GM23338 (cell line): ENCODE measurements around the gene CAAP1. TPM values are rescaled to one million over a fixed set of nuclear protein-coding genes. Genes with fewer than 3 reads are reported as not detected.

Source experiments
- ATAC-seq: fragments of 200-7000 bp; cut with Tn5 transposase; 3 replicates; pipeline ENCODE4 v1.9.1; 2020
- DNase-seq: peaks from one replicate; pipeline ENCODE4 v3.0.0-alpha.2; 2015; ENCODE audit warnings: low spot score
- H2AFZ ChIP-seq: fragments of 200-600 bp; sonication (generic); 2 replicates; pipeline ENCODE4 v1.8.0; 2016; ENCODE audit warnings: antibody characterized with exemption, mild to moderate bottlenecking, moderate library complexity
- H3F3A ChIP-seq: fragments of 200-600 bp; sonication (generic); replicated peaks from 2 replicates; pipeline ENCODE4 v1.8.0; 2017; ENCODE audit warnings: antibody characterized with exemption, mixed run types, low read depth
- H3K27ac ChIP-seq: fragments of 200-600 bp; sonication (generic); 2 replicates; pipeline ENCODE4 v1.6.1; 2016; ENCODE audit warnings: low read depth
- H3K27me3 ChIP-seq: fragments of 200-600 bp; sonication (generic); 2 replicates; pipeline ENCODE4 v1.8.0; 2016; ENCODE audit warnings: mild to moderate bottlenecking, mixed run types, moderate library complexity; ENCODE audit not compliant: insufficient read depth
- H3K36me3 ChIP-seq: fragments of 200-600 bp; sonication (generic); 2 replicates; pipeline ENCODE4 v1.8.0; 2016; ENCODE audit warnings: mild to moderate bottlenecking; ENCODE audit not compliant: insufficient read depth
- H3K4me1 ChIP-seq: fragments of 200-600 bp; sonication (generic); 2 replicates; pipeline ENCODE4 v1.8.0; 2016; ENCODE audit warnings: mild to moderate bottlenecking, moderate library complexity; ENCODE audit not compliant: insufficient read depth
- H3K4me2 ChIP-seq: fragments of 200-600 bp; sonication (generic); 2 replicates; pipeline ENCODE4 v1.7.1; 2017; ENCODE audit warnings: mixed run types
- H3K4me3 ChIP-seq: fragments of 200-600 bp; sonication (generic); 2 replicates; pipeline ENCODE4 v1.6.1; 2016; ENCODE audit warnings: mixed run types
- H3K79me2 ChIP-seq: fragments of 200-600 bp; sonication (generic); replicated peaks from 2 replicates; pipeline ENCODE4 v1.8.0; 2017; ENCODE audit warnings: mild to moderate bottlenecking; ENCODE audit not compliant: insufficient read depth
- H3K9me2 ChIP-seq: fragments of 200-600 bp; sonication (generic); 2 replicates; pipeline ENCODE4 v1.8.0; 2017; ENCODE audit not compliant: insufficient read depth
- H4K20me1 ChIP-seq: fragments of 200-600 bp; sonication (generic); replicated peaks from 2 replicates; pipeline ENCODE4 v1.8.0; 2017; ENCODE audit warnings: mild to moderate bottlenecking; ENCODE audit not compliant: insufficient read depth
- H3K27ac Mint-ChIP-seq: 2 replicates; pipeline ENCODE4 v1.8.0; 2020; ENCODE audit warnings: inconsistent platforms, mild to moderate bottlenecking, moderate library complexity, mixed read lengths
- H3K27me3 Mint-ChIP-seq: 3 replicates; pipeline ENCODE4 v1.8.0; 2022; ENCODE audit warnings: low read depth, mild to moderate bottlenecking, moderate library complexity, mixed read lengths, inconsistent platforms; ENCODE audit not compliant: insufficient read depth, poor library complexity
- H3K36me3 Mint-ChIP-seq: 3 replicates; pipeline ENCODE4 v1.8.0; 2021; ENCODE audit warnings: low read depth, mild to moderate bottlenecking, inconsistent platforms, moderate library complexity, mixed read lengths
- H3K4me1 Mint-ChIP-seq: 3 replicates; pipeline ENCODE4 v1.8.0; 2020; ENCODE audit warnings: mild to moderate bottlenecking, inconsistent platforms, mixed read lengths
- H3K4me3 Mint-ChIP-seq: 3 replicates; pipeline ENCODE4 v1.8.0; 2021; ENCODE audit warnings: moderate library complexity, mild to moderate bottlenecking, inconsistent platforms, mixed read lengths
- H3K9me3 Mint-ChIP-seq: 3 replicates; pipeline ENCODE4 v1.8.0; 2020; ENCODE audit warnings: moderate library complexity, mild to moderate bottlenecking, inconsistent platforms, mixed read lengths
- CREB1 ChIP-seq: fragments of 250-450 bp; sonication (Bioruptor Pico); IDR thresholded peaks from 2 replicates; pipeline ENCODE4 v1.5.0; 2020; ENCODE audit warnings: low read depth, mild to moderate bottlenecking, moderate library complexity
- CTCF ChIP-seq, 2 experiments: fragments of 200-600 bp in 1 of 2; sonication (generic) in 1 of 2; conservative IDR thresholded peaks; 2 replicates each; pipeline versions ENCODE4 v1.5.1 to v1.6.1; 2016 to 2017; ENCODE audit warnings: antibody characterized with exemption in 2 of 2, low read depth in 2 of 2, mild to moderate bottlenecking in 2 of 2, moderate library complexity in 1 of 2
- EZH2 ChIP-seq: fragments of 200-600 bp; sonication (generic); IDR thresholded peaks from one replicate; pipeline ENCODE4 v1.8.0; 2017; ENCODE audit warnings: antibody characterized with exemption, mild to moderate bottlenecking, low read depth; ENCODE audit not compliant: unreplicated experiment
- EZH2phosphoT487 ChIP-seq: fragments of 200-600 bp; sonication (generic); IDR thresholded peaks from one replicate; pipeline ENCODE4 v1.8.1; 2018; ENCODE audit warnings: antibody characterized with exemption; ENCODE audit not compliant: unreplicated experiment
- POLR2AphosphoS5 ChIP-seq: IDR thresholded peaks from 2 replicates; pipeline ENCODE4 v1.6.1; 2016; ENCODE audit warnings: antibody characterized with exemption, low read depth
- REST ChIP-seq: IDR thresholded peaks from one replicate; pipeline ENCODE4 v1.6.1; 2018; ENCODE audit warnings: antibody characterized with exemption; ENCODE audit not compliant: unreplicated experiment
- STAT1 ChIP-seq: IDR thresholded peaks from one replicate; pipeline ENCODE4 v1.6.1; 2016; ENCODE audit warnings: antibody characterized with exemption; ENCODE audit not compliant: unreplicated experiment
- ZNF114 ChIP-seq: fragments of 250-450 bp; sonication (Bioruptor Pico); IDR thresholded peaks from 2 replicates; pipeline ENCODE4 v1.5.0; 2020; ENCODE audit warnings: mild to moderate bottlenecking, moderate library complexity
- ZNF331 ChIP-seq: fragments of 250-450 bp; sonication (Bioruptor Pico); IDR thresholded peaks from 2 replicates; pipeline ENCODE4 v1.5.0; 2020; ENCODE audit warnings: low read depth, mild to moderate bottlenecking, moderate library complexity
- ZNF462 ChIP-seq: fragments of 250-450 bp; sonication (Bioruptor Pico); IDR thresholded peaks from 2 replicates; pipeline ENCODE4 v1.5.0; 2020; ENCODE audit warnings: mild to moderate bottlenecking, moderate library complexity
- polyA plus RNA-seq: library from polyadenylated mRNA; unstranded; fragments of >200 nt; fragmentation: Nextera tagmentation; extraction: Ambion mirVana; gene quantifications from 2 replicates; pipeline ENCODE4 v1.2.1, GENCODE V29; 2016
- total RNA-seq: library from RNA; depleted of rRNA; stranded (reverse); fragments of >200 nt; shearing (Covaris generic); gene quantifications from 2 replicates; pipeline ENCODE4 v1.2.3, GENCODE V29; 2014

CAAP1 gene
- total and polyA plus RNA-seq, 2 experiments from 2014 or later, result 47.9 to 59.7 TPM

- Histone ChIP-seq H3K4me1 (no peaks in the 10 kb centered on the region), H3K9me2 (peaks cover 4% of the 10 kb centered on the region), H3K27ac (no peak overlapping the region), H3K36me3 (no peaks in the 10 kb centered on the region), H2AFZ (no peak overlapping the region), H3F3A (no peaks in the 10 kb centered on the region), H3K4me3 (no peak overlapping the region), H3K27me3 (no peaks in the 10 kb centered on the region), H4K20me1 (no peaks in the 10 kb centered on the region), H3K4me2 (no peak overlapping the region), H3K79me2 (no peaks in the 10 kb centered on the region)
- TF ChIP-seq ZNF462 (no peak), CREB1 (CRISPR knock-in tag) (no peak), POLR2AphosphoS5 (no peak), EZH2phosphoT487 (no peak), EZH2 (no peak), STAT1 (no peak), ZNF331 (no peak), CTCF (conservative IDR thresholded peaks at IDR 0.05; ENCODE audit: low read depth in 2 of 2) (no peak), REST (no peak), ZNF114 (CRISPR knock-in tag) (no peak)
- Mint-ChIP-seq H3K4me1 (no peaks in the 10 kb centered on the region), H3K9me3 (no peaks in the 10 kb centered on the region), H3K27me3 (no peaks in the 10 kb centered on the region), H3K36me3 (no peaks in the 10 kb centered on the region), H3K27ac (no peak overlapping the region), H3K4me3 (no peak overlapping the region)
- ATAC-seq (no peak), DNase-seq (no peak)
Observed at GRCh38 chr9:26812217-26812616, 80.4 kb downstream of the CAAP1 start.
